H9 (cell line): ENCODE data around the gene DIP2A. TPM values are rescaled to one million over a fixed set of nuclear protein-coding genes. Genes with fewer than 3 reads are reported as not detected.

Experiments used
- DNase-seq: peaks from one replicate; pipeline ENCODE4 v3.0.0-alpha.2; 2017
- H2AFZ ChIP-seq: one replicate; pipeline ENCODE4 v1.6.1; 2013; ENCODE audit warnings: mild to moderate bottlenecking, low read length, control low read depth, moderate library complexity
- H2AK5ac ChIP-seq: 2 replicates; pipeline ENCODE4 v1.6.1; 2013; ENCODE audit warnings: low read length, control low read depth, mixed read lengths; ENCODE audit not compliant: insufficient read length
- H2BK120ac ChIP-seq: one replicate; pipeline ENCODE4 v1.6.1; 2013; ENCODE audit warnings: low read depth, mild to moderate bottlenecking, low read length, control low read depth, inconsistent platforms; ENCODE audit not compliant: poor library complexity, severe bottlenecking
- H2BK12ac ChIP-seq: 2 replicates; pipeline ENCODE4 v1.6.1; 2013; ENCODE audit warnings: low read length, control low read depth, mixed read lengths, low read depth; ENCODE audit not compliant: insufficient read length
- H2BK15ac ChIP-seq: 2 replicates; pipeline ENCODE4 v1.6.1; 2013; ENCODE audit warnings: low read depth, low read length, control low read depth
- H2BK20ac ChIP-seq: one replicate; pipeline ENCODE4 v1.6.1; 2013; ENCODE audit warnings: low read depth, mild to moderate bottlenecking, low read length, control low read depth, inconsistent platforms; ENCODE audit not compliant: poor library complexity, severe bottlenecking
- H2BK5ac ChIP-seq: 2 replicates; pipeline ENCODE4 v1.6.1; 2013; ENCODE audit warnings: low read length, control low read depth, mixed read lengths; ENCODE audit not compliant: insufficient read length
- H3K14ac ChIP-seq: 2 replicates; pipeline ENCODE4 v1.6.1; 2013; ENCODE audit warnings: low read length, control low read depth; ENCODE audit not compliant: insufficient read depth
- H3K18ac ChIP-seq: 2 replicates; pipeline ENCODE4 v1.6.1; 2013; ENCODE audit warnings: low read depth, mild to moderate bottlenecking, mixed read lengths, low read length, control low read depth; ENCODE audit not compliant: insufficient read length
- H3K23ac ChIP-seq: 2 replicates; pipeline ENCODE4 v1.6.1; 2013; ENCODE audit warnings: low read length, control low read depth, mixed read lengths, low read depth; ENCODE audit not compliant: insufficient read length
- H3K23me2 ChIP-seq: 2 replicates; pipeline ENCODE4 v1.6.1; 2013; ENCODE audit warnings: low read depth, mild to moderate bottlenecking, mixed read lengths, low read length, control low read depth; ENCODE audit not compliant: insufficient read length, poor library complexity, severe bottlenecking
- H3K27ac ChIP-seq: 2 replicates; pipeline ENCODE4 v1.5.1; 2013; ENCODE audit warnings: low read length, control low read depth, mixed read lengths, low read depth; ENCODE audit not compliant: insufficient read length
- H3K27me3 ChIP-seq: 2 replicates; pipeline ENCODE4 v1.6.1; 2013; ENCODE audit warnings: low read length, control low read depth, inconsistent platforms; ENCODE audit not compliant: insufficient read depth
- H3K4ac ChIP-seq: 2 replicates; pipeline ENCODE4 v1.6.1; 2013; ENCODE audit warnings: low read depth, mild to moderate bottlenecking, control low read depth, inconsistent platforms, low read length, moderate library complexity
- H3K4me1 ChIP-seq: 2 replicates; pipeline ENCODE4 v1.6.1; 2013; ENCODE audit warnings: low read length, control low read depth, inconsistent platforms; ENCODE audit not compliant: insufficient read depth
- H3K4me2 ChIP-seq: 2 replicates; pipeline ENCODE4 v1.6.1; 2013; ENCODE audit warnings: low read length, control low read depth, mixed read lengths; ENCODE audit not compliant: insufficient read length, insufficient read depth
- H3K56ac ChIP-seq: 2 replicates; pipeline ENCODE4 v1.6.1; 2013; ENCODE audit warnings: low read depth, mild to moderate bottlenecking, mixed read lengths, low read length, control low read depth; ENCODE audit not compliant: insufficient read length
- H3K79me1 ChIP-seq: 2 replicates; pipeline ENCODE4 v1.6.1; 2013; ENCODE audit warnings: low read depth, mild to moderate bottlenecking, moderate library complexity, low read length, control low read depth, inconsistent platforms; ENCODE audit not compliant: insufficient read depth, poor library complexity, severe bottlenecking
- H3K79me2 ChIP-seq: 2 replicates; pipeline ENCODE4 v1.6.1; 2013; ENCODE audit warnings: low read length, control low read depth, inconsistent platforms; ENCODE audit not compliant: insufficient read depth
- H3K9ac ChIP-seq: 2 replicates; pipeline ENCODE4 v1.6.1; 2013; ENCODE audit warnings: low read length, control low read depth, mixed read lengths; ENCODE audit not compliant: insufficient read length; ENCODE audit errors: extremely low read depth
- H3K9me3 ChIP-seq: one replicate; pipeline ENCODE4 v1.6.1; 2013; ENCODE audit warnings: low read depth, low read length, inconsistent platforms; ENCODE audit not compliant: control insufficient read depth
- H3T11ph ChIP-seq: one replicate; pipeline ENCODE4 v1.6.1; 2013; ENCODE audit warnings: mild to moderate bottlenecking, low read length, control low read depth, inconsistent platforms
- H4K20me1 ChIP-seq: one replicate; pipeline ENCODE4 v1.6.1; 2013; ENCODE audit not compliant: control insufficient read depth, insufficient read length, insufficient read depth
- H4K5ac ChIP-seq: 2 replicates; pipeline ENCODE4 v1.6.1; 2013; ENCODE audit warnings: low read depth, mild to moderate bottlenecking, mixed read lengths, low read length, control low read depth; ENCODE audit not compliant: insufficient read length
- H4K8ac ChIP-seq: replicated peaks from 2 replicates; pipeline ENCODE4 v1.6.1; 2013; ENCODE audit warnings: low read length, control low read depth, mixed read lengths, low read depth; ENCODE audit not compliant: insufficient read length
- H4K91ac ChIP-seq: 2 replicates; pipeline ENCODE4 v1.6.1; 2013; ENCODE audit warnings: low read depth, mild to moderate bottlenecking, moderate library complexity, mixed read lengths, low read length, control low read depth; ENCODE audit not compliant: insufficient read length
- H3K27ac Mint-ChIP-seq, 3 experiments: 2 replicates in 2 of 3; 3 replicates in 1 of 3; pipeline ENCODE4 v1.8.0; 2020 to 2021; ENCODE audit warnings: mixed read lengths in 3 of 3, mild to moderate bottlenecking in 1 of 3, moderate library complexity in 1 of 3
- H3K27me3 Mint-ChIP-seq: 2 replicates; pipeline ENCODE4 v1.8.0; 2021; ENCODE audit warnings: low read depth, mild to moderate bottlenecking, moderate library complexity, mixed read lengths
- H3K36me3 Mint-ChIP-seq, 3 experiments: 2 replicates in 2 of 3; 3 replicates in 1 of 3; pipeline ENCODE4 v1.8.0; 2020 to 2021; ENCODE audit warnings: low read depth in 3 of 3, mixed read lengths in 3 of 3; ENCODE audit not compliant: insufficient read depth in 1 of 3
- H3K4me1 Mint-ChIP-seq, 2 experiments: 2 replicates each; pipeline ENCODE4 v1.8.0; 2020; ENCODE audit warnings: mixed read lengths in 2 of 2
- H3K4me3 Mint-ChIP-seq, 2 experiments: 2 replicates in 1 of 2; 3 replicates in 1 of 2; pipeline ENCODE4 v1.8.0; 2020 to 2021; ENCODE audit warnings: mild to moderate bottlenecking in 2 of 2, mixed read lengths in 2 of 2, moderate library complexity in 1 of 2
- H3K9me3 Mint-ChIP-seq, 2 experiments: 2 replicates in 1 of 2; 3 replicates in 1 of 2; pipeline ENCODE4 v1.8.0; 2020; ENCODE audit warnings: mild to moderate bottlenecking in 2 of 2, mixed read lengths in 2 of 2, moderate library complexity in 1 of 2
- CTCF ChIP-seq: fragments of 200-600 bp; sonication (generic); conservative IDR thresholded peaks from 3 replicates; pipeline ENCODE4 v1.8.0; 2021; ENCODE audit warnings: antibody characterized with exemption, mild to moderate bottlenecking
- WGBS: extraction: QIAGEN DNeasy Blood & Tissue Kit; methylation state at CpG from one replicate; pipeline ENCODE4 v1.1.7; 2013; ENCODE audit warnings: missing lambda C conversion rate, low lambda C conversion rate, mixed read lengths; ENCODE audit not compliant: insufficient read length; ENCODE audit errors: extremely low coverage; 5-methylcytosine and 5-hydroxymethylcytosine counted together
- total RNA-seq: library from RNA; stranded (reverse); gene quantifications from 2 replicates; pipeline ENCODE4 v1.2.1, GENCODE V29; 2021

DIP2A gene
- total RNA-seq, 1 experiment from 2014 or later: 25.2 TPM

DNA sequence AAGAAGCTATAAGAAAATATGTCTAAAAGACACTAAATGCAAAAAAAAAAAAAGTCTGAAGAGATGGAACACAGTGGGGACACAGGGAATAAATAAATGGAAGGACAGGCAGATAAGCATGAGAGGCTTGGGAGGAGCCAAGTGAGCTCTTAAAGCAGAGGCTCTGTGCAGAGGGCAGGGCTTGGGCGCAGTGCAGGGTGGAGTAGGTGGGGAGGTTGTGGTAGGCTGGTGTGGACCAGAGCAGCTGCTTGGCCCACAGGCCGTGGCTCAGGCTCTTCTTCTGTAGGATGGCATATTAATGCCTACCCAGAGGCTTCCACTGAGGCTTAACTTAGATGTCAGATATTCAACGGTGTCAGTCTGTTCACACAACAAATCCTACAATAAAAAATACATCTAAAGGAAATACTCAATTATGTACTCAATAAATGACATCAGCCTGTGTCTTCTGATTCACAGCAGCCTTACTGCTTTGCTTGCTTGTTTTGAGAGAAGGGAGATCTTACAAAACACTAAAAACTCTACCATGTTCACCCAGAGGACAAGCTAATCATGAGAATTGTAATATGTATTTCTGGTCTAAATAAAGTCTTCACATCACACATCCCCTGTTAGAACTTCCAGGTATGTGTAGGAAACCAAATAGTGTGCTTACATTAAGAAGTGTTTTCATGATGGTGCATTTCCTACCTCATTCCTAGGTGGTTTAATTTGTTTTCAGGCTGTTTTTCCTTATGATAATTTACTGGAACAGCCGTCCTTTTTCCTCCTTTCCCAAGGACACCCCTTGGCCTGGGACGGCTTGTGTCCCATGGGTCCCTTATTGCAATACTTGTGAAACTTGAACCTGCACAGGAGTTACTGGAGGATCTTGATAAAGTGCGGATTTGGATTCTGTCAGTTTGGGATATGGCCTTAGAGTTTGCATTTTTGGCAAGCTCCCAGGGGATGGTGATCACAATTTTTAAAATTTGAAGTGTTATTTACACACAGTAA lies 24.9 kb downstream of the DIP2A start:
- H3K4me1 ChIP-seq: no peaks in the 10 kb centered on the region
- no peak overlapping the region for H3K23ac ChIP-seq
- no peak overlapping the region for H4K91ac ChIP-seq
- H3T11ph ChIP-seq: no peak overlapping the region
- H4K5ac ChIP-seq: no peak overlapping the region
- H3K4ac ChIP-seq: no peak overlapping the region
- no peak overlapping the region; the same call in 1 of the 2 replicates for H3K14ac ChIP-seq
- no peak overlapping the region for H3K9ac ChIP-seq
- H3K4me2 ChIP-seq: no peak overlapping the region
- no peak overlapping the region for H2BK12ac ChIP-seq
- H2BK20ac ChIP-seq: no peak overlapping the region
- no peaks in the 10 kb centered on the region for H3K79me2 ChIP-seq
- Mint-ChIP-seq H3K4me1 (no peaks in the 10 kb centered on the region), H3K36me3 (peaks cover 3 to 14% (median 14%) of the 10 kb centered on the region in 3 experiments; a peak in 5 of 7 replicates), H3K9me3 (no peaks in the 10 kb centered on the region), H3K27me3 (no peaks in the 10 kb centered on the region), H3K4me3 (no peak overlapping the region), H3K27ac (no peak overlapping the region; a peak in 2 of 7 replicates)
- no peak overlapping the region for H3K27ac ChIP-seq
- H3K79me1 ChIP-seq: no peaks in the 10 kb centered on the region
- no peaks in the 10 kb centered on the region for H4K20me1 ChIP-seq
- no peak for TF ChIP-seq CTCF
- H3K27me3 ChIP-seq: no peaks in the 10 kb centered on the region
- no peak overlapping the region for H2BK5ac ChIP-seq
- DNase-seq: no peak
- 0 out of 2 replicates have a peak overlapping the region, but pooled peaks have one; percentile 89 for H2BK15ac ChIP-seq
- H3K23me2 ChIP-seq: no peaks in the 10 kb centered on the region
- no peak overlapping the region for H2AFZ ChIP-seq
- no peaks in the 10 kb centered on the region for H3K9me3 ChIP-seq
- H2BK120ac ChIP-seq: no peak overlapping the region
- no peak overlapping the region for H3K18ac ChIP-seq
- no peak overlapping the region for H3K56ac ChIP-seq
- no peak overlapping the region for H2AK5ac ChIP-seq
- no peak overlapping the region for H4K8ac ChIP-seq
- no CpG with 5 or more reads among the region's 6 CpGs for WGBS
